GM12874 (cell line): ENCODE results near the gene ADAD1.

Source experiments
- CTCF ChIP-seq: IDR thresholded peaks from 2 replicates; pipeline ENCODE4 v1.5.1; 2011; ENCODE audit warnings: low read depth, mild to moderate bottlenecking, control low read depth, low read length, moderate library complexity; ENCODE audit not compliant: insufficient read depth

Gene ADAD1

GRCh38 chr4:122356317-122356808, 22.4 kb upstream of the ADAD1 start:
- no peak for TF ChIP-seq CTCF

- no peak for TF ChIP-seq CTCF
Measured at GRCh38 chr4:122360754-122361153, 18.1 kb upstream of the ADAD1 start.

GRCh38 chr4:122364700-122365404, 14.0 kb upstream of the ADAD1 start:
- no peak for TF ChIP-seq CTCF

GRCh38 chr4:122377352-122377751, 1.5 kb upstream of the ADAD1 start:
- TF ChIP-seq CTCF, result no peak

GRCh38 chr4:122379239-122379638, 428 bp downstream of the ADAD1 start:
- TF ChIP-seq CTCF, result no peak

GRCh38 chr4:122383341-122383740, 4.5 kb downstream of the ADAD1 start:
- TF ChIP-seq CTCF, result no peak

GRCh38 chr4:122384245-122384644, 5.4 kb downstream of the ADAD1 start:
- no peak for TF ChIP-seq CTCF
